Smooth muscle cell (in vitro differentiated cells): ENCODE results near the gene IL4R. TPM values are rescaled to one million over a fixed set of nuclear protein-coding genes. Genes with fewer than 3 reads are reported as not detected.

ENCODE experiments used
- DNase-seq: peaks from one replicate; lab custom pipeline; 2025; ENCODE audit not compliant: unreplicated experiment; lab: John Stamatoyannopoulos, UW
- H2AFZ ChIP-seq: fragments of 200-600 bp; sonication (generic); 2 replicates; pipeline ENCODE4 v1.6.0; 2016; ENCODE audit warnings: antibody characterized with exemption, low read depth, mild to moderate bottlenecking
- H3F3A ChIP-seq: fragments of 200-600 bp; sonication (generic); 2 replicates; pipeline ENCODE4 v1.6.0; 2017; ENCODE audit warnings: antibody characterized with exemption, low read depth
- H3K27ac ChIP-seq: fragments of 200-600 bp; sonication (generic); 2 replicates; pipeline ENCODE4 v1.5.1; 2016; ENCODE audit warnings: low read depth, mild to moderate bottlenecking
- H3K27me3 ChIP-seq: fragments of 200-600 bp; sonication (generic); 2 replicates; pipeline ENCODE4 v1.6.1; 2016; ENCODE audit warnings: low read depth, mild to moderate bottlenecking
- H3K36me3 ChIP-seq: fragments of 200-600 bp; sonication (generic); 2 replicates; pipeline ENCODE4 v1.5.1; 2016; ENCODE audit warnings: low read depth
- H3K4me1 ChIP-seq: fragments of 200-600 bp; sonication (generic); 2 replicates; pipeline ENCODE4 v1.5.1; 2016; ENCODE audit warnings: low read depth
- H3K4me2 ChIP-seq: fragments of 200-600 bp; sonication (generic); 2 replicates; pipeline ENCODE4 v1.6.0; 2016; ENCODE audit warnings: mild to moderate bottlenecking
- H3K4me3 ChIP-seq: fragments of 200-600 bp; sonication (generic); 2 replicates; pipeline ENCODE4 v1.5.1; 2016; ENCODE audit warnings: mild to moderate bottlenecking
- H3K79me2 ChIP-seq: fragments of 200-600 bp; sonication (generic); 2 replicates; pipeline ENCODE4 v1.6.0; 2016; ENCODE audit warnings: low read depth, mild to moderate bottlenecking
- H3K9ac ChIP-seq: fragments of 200-600 bp; sonication (generic); 2 replicates; pipeline ENCODE4 v1.6.0; 2016; ENCODE audit warnings: low read depth
- H3K9me3 ChIP-seq: fragments of 200-600 bp; sonication (generic); replicated peaks from 2 replicates; pipeline ENCODE4 v1.5.1; 2016; ENCODE audit warnings: low read depth
- H4K20me1 ChIP-seq: fragments of 200-600 bp; sonication (generic); 2 replicates; pipeline ENCODE4 v1.6.0; 2016; ENCODE audit warnings: low read depth
- CTCF ChIP-seq: fragments of 200-600 bp; sonication (generic); IDR thresholded peaks from 2 replicates; pipeline ENCODE4 v1.5.1; 2017; ENCODE audit warnings: borderline replicate concordance, mild to moderate bottlenecking, antibody characterized with exemption; ENCODE audit not compliant: insufficient read depth, poor library complexity, severe bottlenecking
- WGBS: methylation state at CpG from one replicate; pipeline ENCODE4 v1.1.7; 2016; ENCODE audit warnings: low lambda C conversion rate; 5-methylcytosine and 5-hydroxymethylcytosine counted together
- polyA plus RNA-seq: library from polyadenylated mRNA; unstranded; fragments of >200 nt; fragmentation: Nextera tagmentation; extraction: Ambion mirVana; gene quantifications from 2 replicates; pipeline ENCODE4 v1.2.1, GENCODE V29; 2016
- total RNA-seq: library from RNA; depleted of rRNA; stranded (reverse); fragments of >200 nt; gene quantifications from 2 replicates; pipeline ENCODE4 v1.2.3, GENCODE V29; 2014

The IL4R gene
- total and polyA plus RNA-seq, 2 experiments from 2014 or later, result 13.4 to 24.0 TPM

GRCh38 chr16:27290562-27290961, 23.2 kb upstream of the IL4R start:
- no peaks in the 10 kb centered on the region for H3K36me3 ChIP-seq
- H3K4me2 ChIP-seq, result no peak overlapping the region
- H3K4me1 ChIP-seq, result no peaks in the 10 kb centered on the region
- H3K4me3 ChIP-seq, result no peak overlapping the region
- H3K79me2 ChIP-seq, result no peaks in the 10 kb centered on the region
- H3K27ac ChIP-seq, result no peak overlapping the region
- no peak for DNase-seq
- H3K9me3 ChIP-seq, result no peaks in the 10 kb centered on the region
- H3K9ac ChIP-seq, result no peak overlapping the region
- no peak overlapping the region for H2AFZ ChIP-seq
- H3F3A ChIP-seq, result no peaks in the 10 kb centered on the region
- H4K20me1 ChIP-seq, result no peaks in the 10 kb centered on the region
- TF ChIP-seq CTCF, result no peak
- no peaks in the 10 kb centered on the region for H3K27me3 ChIP-seq

GRCh38 chr16:27291106-27291505, 22.7 kb upstream of the IL4R start:
- 89% methylated on average over 5 of the region's 5 CpGs for WGBS
- no peaks in the 10 kb centered on the region for H4K20me1 ChIP-seq
- no peak overlapping the region for H3K27ac ChIP-seq
- H3K27me3 ChIP-seq, result no peaks in the 10 kb centered on the region
- H3K9me3 ChIP-seq, result no peaks in the 10 kb centered on the region
- no peak overlapping the region for H3K4me2 ChIP-seq
- no peak for DNase-seq
- no peaks in the 10 kb centered on the region for H3K79me2 ChIP-seq
- TF ChIP-seq CTCF, result no peak
- no peaks in the 10 kb centered on the region for H3K4me1 ChIP-seq
- H3K4me3 ChIP-seq, result no peak overlapping the region
- no peak overlapping the region for H3K9ac ChIP-seq
- no peak overlapping the region for H2AFZ ChIP-seq
- no peaks in the 10 kb centered on the region for H3F3A ChIP-seq
- H3K36me3 ChIP-seq, result no peaks in the 10 kb centered on the region

- no peaks in the 10 kb centered on the region for H3K9me3 ChIP-seq
- no peak overlapping the region for H3K4me3 ChIP-seq
- no peak for DNase-seq
- no peaks in the 10 kb centered on the region for H3F3A ChIP-seq
- no peaks in the 10 kb centered on the region for H3K4me1 ChIP-seq
- H2AFZ ChIP-seq, result no peak overlapping the region
- H4K20me1 ChIP-seq, result no peaks in the 10 kb centered on the region
- 87% methylated on average over 4 of the region's 4 CpGs for WGBS
- no peaks in the 10 kb centered on the region for H3K27me3 ChIP-seq
- H3K9ac ChIP-seq, result no peak overlapping the region
- no peaks in the 10 kb centered on the region for H3K79me2 ChIP-seq
- TF ChIP-seq CTCF, result no peak
- H3K36me3 ChIP-seq, result no peaks in the 10 kb centered on the region
- H3K27ac ChIP-seq, result no peak overlapping the region
- no peak overlapping the region for H3K4me2 ChIP-seq
These were observed 22.0 kb upstream of the IL4R start for GRCh38 chr16:27291722-27292240.

- H3K9ac ChIP-seq, result no peak overlapping the region
- no peak overlapping the region for H3K4me3 ChIP-seq
- H3F3A ChIP-seq, result no peaks in the 10 kb centered on the region
- H3K27ac ChIP-seq, result no peak overlapping the region
- H3K79me2 ChIP-seq, result no peaks in the 10 kb centered on the region
- no peak for DNase-seq
- H3K9me3 ChIP-seq, result no peaks in the 10 kb centered on the region
- no peak overlapping the region for H2AFZ ChIP-seq
- no peak for TF ChIP-seq CTCF
- no peaks in the 10 kb centered on the region for H3K36me3 ChIP-seq
- no peak overlapping the region for H3K4me2 ChIP-seq
- H4K20me1 ChIP-seq, result no peaks in the 10 kb centered on the region
- H3K4me1 ChIP-seq, result no peaks in the 10 kb centered on the region
- 73% methylated on average over 5 of the region's 5 CpGs for WGBS
- H3K27me3 ChIP-seq, result no peaks in the 10 kb centered on the region
These were observed 20.4 kb upstream of the IL4R start for GRCh38 chr16:27293343-27293742.
